GM03348 (cell line): ENCODE measurements around the gene LDHB.
"Not testable (repeated sequence)": the region's sequence is repeated elsewhere in the genome, so short reads cannot be mapped to it uniquely, and the experiment has no call there.

Experiments used
- DNase-seq: peaks from one replicate; pipeline ENCODE4 v3.0.0; 2012; ENCODE audit warnings: low spot score

LDHB gene

DNA sequence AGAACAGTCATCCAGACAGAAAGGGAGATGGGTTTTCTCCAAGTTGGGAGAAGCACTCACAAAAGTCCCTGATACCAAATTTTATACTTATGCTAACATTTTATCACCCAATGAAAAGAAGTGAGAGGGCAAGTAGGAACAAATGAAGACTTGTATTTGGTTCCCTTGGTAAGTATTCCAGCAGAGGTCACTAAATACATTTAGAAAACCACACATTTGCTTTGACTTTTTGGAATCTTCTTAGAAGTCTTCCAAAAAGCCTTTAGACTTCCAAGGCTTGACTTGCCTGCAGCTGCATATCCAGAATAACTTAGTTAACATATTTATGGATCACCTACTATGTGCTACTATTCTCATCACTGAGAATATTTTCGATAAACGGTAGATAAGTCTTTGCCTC, 49.9 kb downstream of the LDHB start:
- no peak for DNase-seq

DNA sequence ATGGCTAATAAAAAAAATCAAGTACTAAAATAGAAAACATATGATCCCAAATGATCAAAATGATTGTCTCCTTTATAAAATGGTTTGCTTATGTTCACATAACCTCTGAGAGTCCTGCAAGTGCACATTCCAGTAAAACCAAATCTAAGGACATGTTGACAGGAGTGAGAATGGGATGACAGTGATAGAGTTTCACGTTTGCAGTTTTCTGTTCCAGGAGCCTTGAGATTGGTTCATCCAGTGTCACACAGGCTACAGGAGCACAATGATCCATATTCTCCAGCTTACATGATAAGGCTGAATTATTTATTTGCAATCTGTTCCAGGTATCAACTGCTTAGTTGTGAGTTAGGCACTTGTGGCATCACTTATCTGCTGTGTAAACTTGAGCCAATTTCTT, 51.5 kb downstream of the LDHB start:
- no peak for DNase-seq

DNA sequence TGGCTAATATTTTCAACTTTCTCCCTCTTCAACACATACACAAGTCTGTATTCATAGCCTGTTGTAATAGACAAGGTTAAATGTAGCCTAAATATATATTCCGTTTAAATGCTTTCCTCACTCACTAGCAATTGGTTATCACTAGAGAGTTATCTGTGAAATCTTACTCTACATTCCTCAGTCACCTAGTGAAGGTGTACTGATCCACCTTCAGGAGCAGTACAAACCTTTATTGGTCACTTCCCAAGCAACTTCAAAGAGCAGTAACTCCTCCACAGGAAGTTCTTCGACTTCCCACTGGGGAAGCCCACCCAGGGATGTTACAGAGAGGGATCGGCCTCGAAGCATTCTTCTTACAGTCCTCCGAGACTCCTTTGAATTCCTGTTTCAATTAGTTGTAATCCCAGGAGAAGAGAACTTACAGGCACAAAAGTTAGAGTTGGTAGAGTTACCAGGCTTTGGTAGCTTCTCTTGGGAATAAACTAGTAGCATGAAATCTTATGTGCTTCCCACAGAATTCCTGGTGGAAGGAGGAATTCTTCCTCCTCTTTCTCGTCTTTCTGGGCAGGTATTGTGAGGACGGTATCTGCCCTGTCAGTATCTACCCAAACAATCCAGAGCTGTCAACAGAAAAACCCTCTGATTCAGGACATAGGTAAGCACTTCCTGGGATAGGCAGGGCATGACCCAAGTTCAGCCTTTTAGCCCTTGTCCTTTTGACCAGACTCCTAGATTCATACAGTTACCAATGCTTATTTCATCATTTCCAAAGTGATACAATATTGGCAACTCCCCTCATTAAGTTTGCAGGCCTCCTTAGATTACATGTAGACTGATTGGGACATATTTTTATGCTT, 53.2 kb downstream of the LDHB start, which contains the start of gene GYS2:
GYS2 (minus strand) TSS at position 603 of the 857 bp plus-strand sequence; CDS start at position 348, 255 bp downstream.
- no peak for DNase-seq

DNA sequence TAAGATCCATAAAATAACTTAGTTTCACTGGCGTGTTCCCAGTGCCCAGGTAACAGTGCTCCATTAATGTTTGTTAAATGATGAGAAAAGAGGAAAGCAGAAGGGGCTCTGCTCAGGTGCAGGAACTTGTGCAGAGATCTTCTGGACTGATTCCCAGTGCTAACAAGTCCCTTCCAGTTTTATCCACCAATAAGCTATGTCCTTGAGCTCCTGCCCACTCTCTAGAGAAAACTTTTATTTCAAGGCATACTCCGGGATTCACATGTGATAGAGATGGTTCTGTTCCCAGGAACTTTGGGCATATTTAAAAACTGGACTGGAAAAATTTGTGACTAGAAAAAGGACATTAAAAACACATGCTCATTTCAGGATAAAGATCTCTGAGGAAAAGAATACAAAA, 54.9 kb downstream of the LDHB start:
- DNase-seq = no peak

DNA sequence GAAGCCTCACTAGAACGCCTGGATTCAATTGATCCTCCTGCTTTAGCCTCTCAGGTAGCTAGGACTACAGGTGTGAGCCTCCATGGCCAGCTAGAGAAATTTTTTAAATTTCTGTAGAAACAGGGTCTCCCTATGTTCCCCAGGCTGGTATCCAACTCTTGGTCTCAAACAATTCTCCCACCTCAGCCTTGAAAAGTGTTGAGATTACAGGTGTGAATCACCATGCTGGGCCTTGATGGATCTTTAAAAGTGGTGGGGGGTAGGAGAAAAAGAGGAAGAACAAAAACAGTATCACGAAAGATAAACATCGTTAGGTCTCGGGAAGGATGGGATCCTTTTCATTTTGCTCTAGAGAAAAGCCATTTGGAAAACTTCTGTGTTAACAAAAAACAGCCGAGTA, 57.4 kb downstream of the LDHB start:
- DNase-seq = no peak

DNA sequence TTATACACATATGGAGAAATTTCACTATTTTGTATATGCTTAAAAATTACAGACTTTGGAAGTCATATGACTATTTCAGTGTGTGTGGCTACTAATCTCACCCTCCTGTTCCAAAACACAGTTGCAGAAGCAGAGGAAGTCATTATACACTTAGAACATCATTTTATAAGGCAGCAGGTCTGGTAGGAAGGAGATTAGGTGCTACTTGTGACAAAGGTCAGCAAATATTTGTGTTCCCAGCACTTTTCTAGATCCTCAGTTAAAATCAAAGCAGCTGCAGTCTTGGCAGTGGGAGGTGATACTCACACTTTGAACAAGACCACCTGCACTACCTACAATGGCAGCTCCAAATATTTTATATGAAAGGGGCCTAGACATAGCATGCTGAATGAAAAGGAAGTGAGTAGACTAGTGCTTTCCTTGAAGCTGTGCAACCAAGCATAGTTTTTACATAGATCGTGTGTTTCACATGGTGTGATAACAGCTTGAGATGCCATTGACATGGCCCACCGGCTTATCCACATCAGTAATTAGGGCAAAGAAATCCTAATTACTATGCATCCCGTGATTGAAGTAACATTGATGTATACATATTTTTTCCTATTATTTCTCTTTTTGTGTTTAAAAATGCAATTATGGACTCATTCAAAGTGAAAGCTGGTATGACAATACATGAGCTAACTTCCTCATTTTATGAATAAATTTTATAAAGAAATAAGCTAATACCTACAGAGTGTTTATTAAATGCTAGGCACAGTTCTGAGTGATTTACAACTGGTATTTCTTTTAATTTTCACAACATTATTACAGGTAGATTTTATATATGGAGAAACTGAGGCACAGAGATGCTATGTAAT, 58.3 kb downstream of the LDHB start:
- no peak for DNase-seq

DNA sequence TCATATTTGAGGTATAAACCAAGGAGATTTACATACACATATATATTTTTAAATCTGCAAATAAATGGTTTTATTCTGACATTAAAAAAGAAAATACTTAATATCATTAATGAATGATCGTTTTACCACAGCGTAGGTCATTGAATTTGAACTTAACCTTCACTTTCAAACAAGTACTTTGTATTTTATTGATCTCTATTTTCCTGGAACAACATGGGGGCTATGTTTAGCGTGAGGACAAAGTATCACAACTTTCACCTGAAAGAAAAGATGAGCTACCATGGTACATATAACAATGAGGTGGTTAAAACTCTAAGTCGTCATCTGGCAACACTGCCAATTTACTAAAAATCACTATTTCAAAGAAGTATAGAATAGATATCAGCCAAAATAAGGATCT, 59.0 kb downstream of the LDHB start:
- DNase-seq = no peak

DNA sequence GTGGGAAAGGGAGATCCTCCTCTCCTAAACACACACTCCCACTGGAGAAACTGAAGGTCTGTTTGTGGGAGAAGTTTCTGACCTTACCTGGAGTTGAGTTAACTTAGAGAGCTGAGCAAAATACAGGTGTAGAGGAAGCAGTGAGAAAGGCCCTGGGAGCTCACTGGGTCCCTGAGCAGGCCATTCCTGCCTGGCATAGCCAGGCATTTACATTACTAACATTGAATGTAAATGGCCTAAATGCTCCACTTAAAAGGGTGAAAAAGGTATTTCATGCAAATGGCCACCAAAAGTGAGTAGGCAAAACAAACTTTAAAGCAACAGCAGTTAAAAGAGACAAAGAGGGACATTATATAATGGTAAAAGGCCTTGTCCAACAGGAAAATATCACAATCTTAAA, 62.3 kb downstream of the LDHB start:
- DNase-seq = not testable (repeated sequence)

DNA sequence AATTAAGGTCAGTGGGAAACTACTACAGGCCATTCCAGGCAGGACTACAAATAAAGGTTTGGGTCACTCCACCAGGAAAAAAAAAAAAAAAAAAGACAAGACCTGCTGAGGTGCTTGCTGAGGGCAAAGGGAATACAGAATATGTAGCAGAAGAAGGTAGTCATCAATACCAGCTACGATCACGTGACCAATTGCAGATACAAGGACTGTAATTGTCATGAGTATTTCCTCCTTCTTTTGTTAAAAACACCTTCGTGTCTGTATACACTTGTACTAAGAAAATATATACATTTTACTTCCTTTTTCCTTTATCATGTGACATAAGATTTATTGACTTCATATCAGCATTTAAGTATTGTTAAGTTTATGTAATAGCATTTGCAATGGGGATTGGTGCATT, 72.2 kb downstream of the LDHB start:
- DNase-seq = no peak
